ENCODE results near the gene TRERF1.
A peak's percentile ranks its signal among the peaks of the same experiment; 100 is the strongest.

Gene TRERF1

GRCh38 chr6:42259286-42259685, 192.4 kb downstream of the TRERF1 start:
- no peak for TF ChIP-seq BACH2 (CRISPR knock-in tag; IDR thresholded peaks at IDR 0.05; ENCODE audit: borderline replicate concordance)
- no peak for TF ChIP-seq OSR1 (CRISPR knock-in tag; IDR thresholded peaks at IDR 0.05)
- no peak for TF ChIP-seq ZNF70 (CRISPR knock-in tag; IDR thresholded peaks at IDR 0.05)
- no peak for TF ChIP-seq ARNTL (CRISPR knock-in tag; IDR thresholded peaks at IDR 0.05; ENCODE audit: borderline replicate concordance, low read depth)
- TF ChIP-seq PPARA (CRISPR knock-in tag; IDR thresholded peaks at IDR 0.05; ENCODE audit: borderline replicate concordance), result no peak

GRCh38 chr6:42257614-42258013, 194.1 kb downstream of the TRERF1 start:
- TF ChIP-seq TSHZ2 (CRISPR knock-in tag; IDR thresholded peaks at IDR 0.05) (no peak), TCF4 (CRISPR knock-in tag; IDR thresholded peaks at IDR 0.05; ENCODE audit: borderline replicate concordance) (no peak), ZNF565 (CRISPR knock-in tag; conservative IDR thresholded peaks at IDR 0.05; ENCODE audit: low read depth) (no peak), ZFP30 (CRISPR knock-in tag; IDR thresholded peaks at IDR 0.05) (no peak), ZC3H10 (CRISPR knock-in tag; IDR thresholded peaks at IDR 0.05) (no peak), PATZ1 (CRISPR knock-in tag; IDR thresholded peaks at IDR 0.05; ENCODE audit: borderline replicate concordance) (no peak), GLIS3 (CRISPR knock-in tag; IDR thresholded peaks at IDR 0.05) (no peak), TOX (CRISPR knock-in tag; IDR thresholded peaks at IDR 0.05; ENCODE audit: borderline replicate concordance) (no peak), OSR1 (CRISPR knock-in tag; IDR thresholded peaks at IDR 0.05) (no peak), PPARA (CRISPR knock-in tag; IDR thresholded peaks at IDR 0.05; ENCODE audit: borderline replicate concordance) (no peak), SNAI2 (CRISPR knock-in tag; IDR thresholded peaks at IDR 0.05) (no peak), BACH2 (CRISPR knock-in tag; IDR thresholded peaks at IDR 0.05; ENCODE audit: borderline replicate concordance) (no peak), CSDC2 (CRISPR knock-in tag; IDR thresholded peaks at IDR 0.05) (no peak), ARNTL (CRISPR knock-in tag; IDR thresholded peaks at IDR 0.05; ENCODE audit: borderline replicate concordance, low read depth) (no peak)
- TF ChIP-seq, protein P1, sequence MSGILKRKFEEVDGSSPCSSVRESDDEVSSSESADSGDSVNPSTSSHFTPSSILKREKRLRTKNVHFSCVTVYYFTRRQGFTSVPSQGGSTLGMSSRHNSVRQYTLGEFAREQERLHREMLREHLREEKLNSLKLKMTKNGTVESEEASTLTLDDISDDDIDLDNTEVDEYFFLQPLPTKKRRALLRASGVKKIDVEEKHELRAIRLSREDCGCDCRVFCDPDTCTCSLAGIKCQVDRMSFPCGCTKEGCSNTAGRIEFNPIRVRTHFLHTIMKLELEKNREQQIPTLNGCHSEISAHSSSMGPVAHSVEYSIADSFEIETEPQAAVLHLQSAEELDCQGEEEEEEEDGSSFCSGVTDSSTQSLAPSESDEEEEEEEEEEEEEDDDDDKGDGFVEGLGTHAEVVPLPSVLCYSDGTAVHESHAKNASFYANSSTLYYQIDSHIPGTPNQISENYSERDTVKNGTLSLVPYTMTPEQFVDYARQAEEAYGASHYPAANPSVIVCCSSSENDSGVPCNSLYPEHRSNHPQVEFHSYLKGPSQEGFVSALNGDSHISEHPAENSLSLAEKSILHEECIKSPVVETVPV (CRISPR knock-in tag; IDR thresholded peaks at IDR 0.05), result no peak
- no peak for ATAC-seq

More at GRCh38 chr6:42259286-42259685, 192.4 kb downstream of the TRERF1 start:
- ATAC-seq, result no peak

DNA sequence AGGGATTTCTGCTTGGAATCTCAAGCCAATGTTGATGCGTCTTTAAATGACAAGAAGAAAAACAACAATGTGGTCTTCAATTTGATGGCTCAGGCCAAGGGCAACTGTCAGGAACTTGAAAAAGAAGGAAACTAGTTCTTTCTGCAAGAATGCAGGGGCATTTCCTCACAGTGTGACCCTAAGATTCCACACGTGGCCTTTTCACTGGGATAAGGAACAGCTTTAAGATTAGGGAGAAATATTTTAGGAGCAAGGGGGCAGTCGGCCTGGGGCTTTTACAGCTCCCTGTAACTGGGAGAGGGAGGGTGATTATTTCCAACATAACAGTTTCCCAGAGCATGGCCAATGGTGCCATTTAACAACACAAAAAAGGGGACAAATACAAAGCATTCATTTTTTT, 194.7 kb downstream of the TRERF1 start:
- ATAC-seq, result no peak
- TF ChIP-seq ARNTL (CRISPR knock-in tag; IDR thresholded peaks at IDR 0.05; ENCODE audit: borderline replicate concordance, low read depth) (no peak), TCF4 (CRISPR knock-in tag; IDR thresholded peaks at IDR 0.05; ENCODE audit: borderline replicate concordance) (no peak), GLIS3 (CRISPR knock-in tag; IDR thresholded peaks at IDR 0.05) (no peak), SNAI2 (CRISPR knock-in tag; IDR thresholded peaks at IDR 0.05) (no peak)

DNA sequence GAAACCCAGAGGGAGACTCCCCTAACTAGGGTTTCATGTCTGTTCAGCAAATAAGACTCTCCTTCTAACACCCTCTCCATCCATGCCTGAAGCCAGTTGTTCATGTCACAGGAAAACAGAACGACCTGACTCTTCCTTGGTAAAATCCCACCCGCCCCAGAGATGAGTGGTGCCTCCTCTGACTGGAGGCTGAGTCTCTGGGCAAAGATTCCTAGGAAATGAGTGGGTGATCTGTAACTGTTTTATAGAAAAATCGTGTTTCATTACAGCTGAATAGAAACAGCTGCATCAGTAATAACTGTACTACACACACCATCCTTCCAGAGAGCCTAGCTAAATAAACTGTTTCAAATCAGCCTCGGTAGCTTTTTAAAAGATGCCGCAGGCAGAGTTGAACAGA, 196.7 kb downstream of the TRERF1 start:
- TF ChIP-seq TCF4 (CRISPR knock-in tag; IDR thresholded peaks at IDR 0.05; ENCODE audit: borderline replicate concordance) (no peak), GLIS3 (CRISPR knock-in tag; IDR thresholded peaks at IDR 0.05) (no peak), ZNF70 (CRISPR knock-in tag; IDR thresholded peaks at IDR 0.05) (no peak), PPARA (CRISPR knock-in tag; IDR thresholded peaks at IDR 0.05; ENCODE audit: borderline replicate concordance) (no peak), ARNTL (CRISPR knock-in tag; IDR thresholded peaks at IDR 0.05; ENCODE audit: borderline replicate concordance, low read depth) (no peak), ZNF565 (CRISPR knock-in tag; conservative IDR thresholded peaks at IDR 0.05; ENCODE audit: low read depth) (no peak), TSHZ2 (CRISPR knock-in tag; IDR thresholded peaks at IDR 0.05) (no peak), OSR1 (CRISPR knock-in tag; IDR thresholded peaks at IDR 0.05) (no peak), ZFP3 (CRISPR knock-in tag; IDR thresholded peaks at IDR 0.05) (no peak), SNAI2 (CRISPR knock-in tag; IDR thresholded peaks at IDR 0.05) (no peak), BACH2 (CRISPR knock-in tag; IDR thresholded peaks at IDR 0.05; ENCODE audit: borderline replicate concordance) (no peak), ZC3H10 (CRISPR knock-in tag; IDR thresholded peaks at IDR 0.05) (no peak), ESRRG (CRISPR knock-in tag; IDR thresholded peaks at IDR 0.05) (no peak), ZFP30 (CRISPR knock-in tag; IDR thresholded peaks at IDR 0.05) (no peak), CREB5 (CRISPR knock-in tag; IDR thresholded peaks at IDR 0.05; ENCODE audit: low read depth) (no peak)
- TF ChIP-seq, protein P1 (CRISPR knock-in tag; IDR thresholded peaks at IDR 0.05), result no peak
- ATAC-seq, result 0 out of 3 replicates have a peak, but pooled peaks have one; percentile 12
